Transverse colon (tissue), 4 donors: Measurements from ENCODE around the gene ZNF683. TPM values are rescaled to one million over a fixed set of nuclear protein-coding genes. Genes with fewer than 3 reads are reported as not detected.
"Not testable (repeated sequence)": the region's sequence is repeated elsewhere in the genome, so short reads cannot be mapped to it uniquely, and the experiment has no call there.

Experiments
- DNase-seq: peaks from one replicate; pipeline ENCODE4 v3.0.0-alpha.2; 2019
- H3K27ac ChIP-seq, 4 donors: fragments of 200-600 bp; sonication (generic); 2 replicates each; pipeline ENCODE4 v1.5.1; 2016 to 2018; ENCODE audit warnings: inconsistent platforms in 4 of 4
- H3K27me3 ChIP-seq: fragments of 200-600 bp; sonication (generic); 2 replicates; pipeline ENCODE4 v1.5.1; 2017; ENCODE audit warnings: inconsistent platforms
- H3K36me3 ChIP-seq, 4 donors: fragments of 200-600 bp; sonication (generic); 2 replicates each; pipeline ENCODE4 v1.5.1; 2017 to 2019; ENCODE audit warnings: inconsistent platforms in 4 of 4
- H3K4me1 ChIP-seq, 4 donors: fragments of 200-600 bp; sonication (generic); 2 replicates each; pipeline ENCODE4 v1.5.1; 2017 to 2020; ENCODE audit warnings: inconsistent platforms in 4 of 4
- H3K4me3 ChIP-seq, 4 donors: fragments of 200-600 bp; sonication (generic); 1 replicate in 1 of 4; 2 replicates in 3 of 4; pipeline versions ENCODE4 v1.5.1 to v1.6.1; 2017 to 2019; ENCODE audit warnings: inconsistent platforms in 4 of 4
- H3K9me3 ChIP-seq, 2 donors: fragments of 200-600 bp; sonication (generic); 2 replicates each; pipeline ENCODE4 v1.5.1; 2017 to 2019; ENCODE audit warnings: inconsistent platforms in 2 of 2
- CTCF ChIP-seq, 5 experiments: fragments of 200-600 bp in 3 of 5; fragments of 450-650 bp in 2 of 5; sonication (generic) in 3 of 5; IDR thresholded peaks; 1 replicate in 2 of 5; 2 replicates in 3 of 5; pipeline ENCODE4 v1.5.1; 2016 to 2017; ENCODE audit warnings: antibody characterized with exemption in 5 of 5, inconsistent platforms in 3 of 5, mild to moderate bottlenecking in 2 of 5, moderate library complexity in 1 of 5
- EP300 ChIP-seq: sonication (generic); formaldehyde crosslinking; IDR thresholded peaks from one replicate; pipeline ENCODE4 v1.6.1; 2017; ENCODE audit warnings: antibody characterized with exemption, low read depth
- POLR2A ChIP-seq: fragments of 450-650 bp; IDR thresholded peaks from one replicate; pipeline ENCODE4 v1.6.1; 2016; ENCODE audit warnings: antibody characterized with exemption, mild to moderate bottlenecking, moderate library complexity
- POLR2AphosphoS5 ChIP-seq, 3 donors: sonication (generic); formaldehyde crosslinking; IDR thresholded peaks; one replicate each; pipeline ENCODE4 v1.6.1; 2016; ENCODE audit warnings: antibody characterized with exemption in 3 of 3
- WGBS, 2 donors: methylation state at CpG; one replicate each; pipeline ENCODE4 v1.1.5; 2018; ENCODE audit warnings: low coverage in 1 of 2; 5-methylcytosine and 5-hydroxymethylcytosine counted together
- in situ Hi-C, 4 donors: fragments of 200-750 bp; cut with MboI; loops; one replicate each; pipeline versions ENCODE4 v1.15.0 to v1.15.1; 2017; ENCODE audit warnings: low sequenced_read_pairs in 3 of 4, low pct_ligation_motif_present in 1 of 4, low pct_unique_long_range_greater_than_20kb in 1 of 4
- intact Hi-C: fragments of 100-400 bp; cut with DNase I; formaldehyde crosslinking; loops from one replicate; pipeline ENCODE4 v1.15.1; 2023; ENCODE audit warnings: low total_unique reads
- total RNA-seq, 4 donors: library from RNA; depleted of rRNA; stranded (reverse); fragments of >200 nt; gene quantifications; one replicate each; pipeline ENCODE4 v1.1.0, GENCODE V29; 2016

The ZNF683 gene
- not detected for total RNA-seq

DNA sequence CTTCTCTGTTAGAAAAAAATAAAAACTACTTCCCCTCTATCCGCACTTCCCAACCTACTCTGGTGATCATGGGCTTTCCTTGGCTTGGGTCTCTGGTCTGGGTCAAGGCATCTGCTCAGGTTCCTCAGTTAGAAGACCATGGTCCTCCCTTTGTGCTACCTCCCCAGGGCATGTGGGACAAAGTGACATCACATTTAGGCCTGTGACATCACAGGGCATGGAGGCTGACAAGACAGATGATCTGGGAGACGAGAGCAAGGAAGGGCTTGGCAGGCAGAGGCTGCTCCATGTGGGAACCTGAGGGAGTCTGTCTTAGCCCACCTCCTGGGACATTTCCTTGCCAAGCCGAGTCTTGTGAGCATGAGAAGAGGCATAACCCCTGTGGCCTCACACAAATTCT is at the start of gene ZNF683:
ZNF683 (minus strand) TSS at position 140 of the 400 bp plus-strand sequence. CDS start 4,179 bp downstream, outside the sequence.
- in situ Hi-C loops, H3K27ac ChIP-seq, H3K27me3 ChIP-seq, DNase-seq, H3K4me1 ChIP-seq, H3K4me3 ChIP-seq, H3K36me3 ChIP-seq, intact Hi-C loops, H3K9me3 ChIP-seq: not testable (repeated sequence)
- WGBS, 2 donors = 81% methylated on average over 3 of the region's 3 CpGs; no CpG with 5 or more reads in 1 of the 2 donors

- Histone ChIP-seq H3K36me3 (no peaks in the 10 kb centered on the region), H3K27me3 (peaks cover 25% of the 10 kb centered on the region), H3K27ac (no peak overlapping the region), H3K9me3 (no peaks in the 10 kb centered on the region), H3K4me3 (no peak overlapping the region), H3K4me1 (peaks cover 0 to 7% (median 2%) of the 10 kb centered on the region in 4 donors)
- TF ChIP-seq CTCF (IDR thresholded peaks at IDR 0.05) (no peak), POLR2A (no peak), EP300 (no peak), POLR2AphosphoS5 (IDR thresholded peaks at IDR 0.05) (no peak)
- in situ Hi-C loops (no loop called here), intact Hi-C loops (no loop called here)
- no peak for DNase-seq
- WGBS, 2 donors = 39 to 50% methylated on average over 2 of the region's 2 CpGs
Measured at GRCh38 chr1:26419494-26419893, 46.9 kb upstream of the ZNF683 start.

GRCh38 chr1:26418865-26419349 is 46.4 kb upstream of the ZNF683 start:
- peaks cover 25% of the 10 kb centered on the region for H3K27me3 ChIP-seq
- intact Hi-C loops = no loop called here
- H3K9me3 ChIP-seq = no peaks in the 10 kb centered on the region
- H3K36me3 ChIP-seq = no peaks in the 10 kb centered on the region
- in situ Hi-C loops = no loop called here
- H3K27ac ChIP-seq = no peak overlapping the region
- WGBS, 2 donors = 40% methylated on average over 4 of the region's 5 CpGs; no CpG with 5 or more reads in 1 of the 2 donors
- no peak for DNase-seq
- no peak overlapping the region for H3K4me3 ChIP-seq
- TF ChIP-seq CTCF (IDR thresholded peaks at IDR 0.05) (no peak), EP300 (no peak), POLR2AphosphoS5 (IDR thresholded peaks at IDR 0.05) (no peak), POLR2A (no peak)
- peaks cover 0 to 7% (median 2%) of the 10 kb centered on the region in 4 donors for H3K4me1 ChIP-seq

- TF ChIP-seq POLR2AphosphoS5 (IDR thresholded peaks at IDR 0.05) = no peak
- TF ChIP-seq CTCF (IDR thresholded peaks at IDR 0.05) = peak; percentile 54 to 86 (median 80)
- no peak for TF ChIP-seq EP300
- TF ChIP-seq POLR2A = no peak
- no peaks in the 10 kb centered on the region for H3K9me3 ChIP-seq
- H3K27me3 ChIP-seq = peaks cover 41% of the 10 kb centered on the region
- no peak overlapping the region for H3K4me3 ChIP-seq
- in situ Hi-C loops = no loop called here
- H3K4me1 ChIP-seq = peaks cover 0 to 7% (median 2%) of the 10 kb centered on the region in 4 donors
- WGBS, 2 donors = 23 to 56% methylated on average over 3 to 9 of the region's 9 CpGs
- no peak overlapping the region for H3K27ac ChIP-seq
- intact Hi-C loops = no loop called here
- H3K36me3 ChIP-seq = no peaks in the 10 kb centered on the region
- peak; percentile 83 for DNase-seq
Measured at GRCh38 chr1:26417111-26417759, 44.7 kb upstream of the ZNF683 start.

DNA sequence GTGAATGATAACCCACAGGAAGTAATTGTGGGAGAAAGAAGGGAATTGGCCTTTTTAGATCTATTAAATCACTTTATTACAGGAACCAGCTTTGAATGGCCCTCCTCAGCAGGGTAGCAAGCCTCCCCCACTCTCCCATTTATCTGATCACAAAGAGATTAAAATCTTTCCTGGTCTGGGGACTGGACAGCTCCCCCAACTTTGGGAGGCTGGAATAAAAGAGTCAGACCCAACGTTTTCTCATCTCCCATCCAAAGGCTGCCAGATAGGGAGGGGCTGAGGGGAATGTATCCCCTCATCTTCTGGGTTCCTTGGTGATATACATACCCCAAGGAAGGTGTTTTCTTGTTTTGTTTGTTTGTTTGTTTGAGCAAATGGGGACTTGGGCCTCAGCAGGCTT is 40.5 kb upstream of the ZNF683 start:
- no peaks in the 10 kb centered on the region for H3K9me3 ChIP-seq
- no peak for TF ChIP-seq CTCF (IDR thresholded peaks at IDR 0.05)
- intact Hi-C loops (no loop called here), in situ Hi-C loops (no loop called here)
- no peak overlapping the region for H3K4me3 ChIP-seq
- 0 to 22% methylated on average over 1 of the region's 1 CpG for WGBS, 2 donors
- no peaks in the 10 kb centered on the region for H3K36me3 ChIP-seq
- no peaks in the 10 kb centered on the region for H3K4me1 ChIP-seq
- H3K27me3 ChIP-seq = peaks cover 74% of the 10 kb centered on the region
- no peak overlapping the region for H3K27ac ChIP-seq
- no peak for DNase-seq
